HCT116 (cell line): ENCODE results near the gene LDLRAD4. TPM values are rescaled to one million over a fixed set of nuclear protein-coding genes. Genes with fewer than 3 reads are reported as not detected.

ENCODE experiments used
- ATAC-seq: fragments of 200-7000 bp; cut with Tn5 transposase; 2 replicates; pipeline ENCODE4 v1.9.1; 2020; ENCODE audit warnings: mild to moderate bottlenecking, moderate library complexity
- BruUV-seq: library from RNA; stranded (reverse); fragments of 400-500 nt; replicated peaks from 2 replicates; lab custom pipeline; 2021; lab: Mats Ljungman, UMichigan
- CTCF ChIA-PET: fragments of 300-600 bp; sonication (Branson Sonifier 250); formaldehyde crosslinking; loops from one replicate; lab custom pipeline; 2021; ENCODE audit warnings: antibody characterized with exemption; lab: Charles Lee
- POLR2A ChIA-PET: fragments of 300-600, 350-600 bp; sonication (Branson Sonifier 250); formaldehyde crosslinking; loops from one replicate; lab custom pipeline; 2021; ENCODE audit warnings: antibody characterized with exemption; lab: Charles Lee
- RAD21 ChIA-PET, 2 experiments: fragments of 300-600 bp; sonication (Branson Sonifier 250); formaldehyde crosslinking; loops; one replicate each; lab custom pipeline; 2023; ENCODE audit warnings: low total read pairs in 2 of 2; ENCODE audit not compliant: uncharacterized antibody in 2 of 2, unreplicated experiment in 2 of 2, low non-redundant PET in 1 of 2; lab: Charles Lee
- DNase-seq: peaks from one replicate; pipeline ENCODE4 v3.0.0-alpha.2; 2010; ENCODE audit warnings: low read depth, low spot score
- H2AFZ ChIP-seq: fragments of 200-600 bp; shearing (Covaris generic), sonication (generic); 2 replicates; pipeline ENCODE4 v1.6.1; 2017; ENCODE audit warnings: low read depth, mixed run types, mixed read lengths, antibody characterized with exemption, low read length; ENCODE audit not compliant: poor library complexity, severe bottlenecking
- H3K27ac ChIP-seq: 2 replicates; pipeline ENCODE4 v1.5.1; 2012; ENCODE audit warnings: low read depth, low read length
- H3K27me3 ChIP-seq: fragments of 200-600 bp; sonication (generic); 2 replicates; pipeline ENCODE4 v1.6.1; 2016; ENCODE audit warnings: mixed run types, low read length, mixed read lengths; ENCODE audit not compliant: insufficient read depth
- H3K36me3 ChIP-seq, 2 experiments: fragments of 200-500 bp in 1 of 2; fragments of 200-600 bp in 1 of 2; sonication (Bioruptor generic) in 1 of 2; sonication (generic) in 1 of 2; 2 replicates each; pipeline versions ENCODE4 v1.5.1 to v1.6.1; 2014 to 2016; ENCODE audit warnings: low read length in 2 of 2, inconsistent platforms in 1 of 2, mixed read lengths in 1 of 2, mixed run types in 1 of 2; ENCODE audit not compliant: insufficient read depth in 2 of 2, control insufficient read depth in 1 of 2
- H3K4me1 ChIP-seq, 2 experiments: fragments of 200-600 bp in 1 of 2; sonication (generic) in 1 of 2; 2 replicates each; pipeline versions ENCODE4 v1.5.1 to v1.6.1; 2012 to 2017; ENCODE audit warnings: low read length in 2 of 2, inconsistent platforms in 1 of 2, mild to moderate bottlenecking in 1 of 2, mixed read lengths in 1 of 2, mixed run types in 1 of 2, moderate library complexity in 1 of 2; ENCODE audit not compliant: insufficient read depth in 2 of 2, control insufficient read depth in 1 of 2
- H3K4me2 ChIP-seq: fragments of 200-600 bp; sonication (generic); 2 replicates; pipeline ENCODE4 v1.6.1; 2017; ENCODE audit warnings: mixed run types, low read length, mixed read lengths
- H3K4me3 ChIP-seq, 2 experiments: fragments of 200-600 bp in 1 of 2; sonication (generic) in 1 of 2; replicated peaks in 1 of 2; 2 replicates each; pipeline ENCODE4 v1.5.1; 2011 to 2016; ENCODE audit warnings: low read length in 2 of 2, control low read depth in 1 of 2, low read depth in 1 of 2, mild to moderate bottlenecking in 1 of 2, mixed read lengths in 1 of 2, mixed run types in 1 of 2
- H3K79me2 ChIP-seq: fragments of 200-600 bp; sonication (generic); 2 replicates; pipeline ENCODE4 v1.6.1; 2017; ENCODE audit warnings: mild to moderate bottlenecking, mixed run types, low read length, moderate library complexity, mixed read lengths; ENCODE audit not compliant: insufficient read depth
- H3K9ac ChIP-seq: fragments of 200-600 bp; sonication (generic); 2 replicates; pipeline ENCODE4 v1.6.1; 2016; ENCODE audit warnings: low read length, mixed read lengths
- H3K9me2 ChIP-seq: fragments of 200-600 bp; sonication (generic), shearing (Covaris generic); 2 replicates; pipeline ENCODE4 v1.6.1; 2017; ENCODE audit warnings: mixed run types, mild to moderate bottlenecking, moderate library complexity; ENCODE audit not compliant: insufficient read depth
- H3K9me3 ChIP-seq, 2 experiments: fragments of 200-500 bp in 1 of 2; fragments of 200-600 bp in 1 of 2; sonication (Bioruptor generic) in 1 of 2; sonication (generic) in 1 of 2; 2 replicates each; pipeline ENCODE4 v1.6.1; 2014 to 2017; ENCODE audit warnings: low read length in 2 of 2, mixed read lengths in 2 of 2, inconsistent platforms in 1 of 2, low read depth in 1 of 2, mild to moderate bottlenecking in 1 of 2, mixed run types in 1 of 2, moderate library complexity in 1 of 2; ENCODE audit not compliant: control insufficient read depth in 1 of 2, insufficient read depth in 1 of 2
- H4K20me1 ChIP-seq: fragments of 200-600 bp; sonication (generic), shearing (Covaris generic); 2 replicates; pipeline ENCODE4 v1.6.1; 2017; ENCODE audit warnings: mixed run types, mild to moderate bottlenecking, moderate library complexity; ENCODE audit not compliant: insufficient read depth
- CEBPB ChIP-seq: IDR thresholded peaks from 2 replicates; pipeline ENCODE4 v1.6.1; 2012; ENCODE audit warnings: low read depth
- ELF1 ChIP-seq: IDR thresholded peaks from 2 replicates; pipeline ENCODE4 v1.6.1; 2012; ENCODE audit warnings: low read depth, borderline replicate concordance
- EZH2 ChIP-seq: fragments of 200-600 bp; sonication (generic); IDR thresholded peaks from 2 replicates; pipeline ENCODE4 v1.6.1; 2017; ENCODE audit warnings: antibody characterized with exemption, mixed run types
- EZH2phosphoT487 ChIP-seq: fragments of 200-600 bp; IDR thresholded peaks from 2 replicates; pipeline ENCODE4 v1.6.1; 2018; ENCODE audit warnings: antibody characterized with exemption, borderline replicate concordance
- FOSL1 ChIP-seq: IDR thresholded peaks from 2 replicates; pipeline ENCODE4 v1.6.1; 2012; ENCODE audit warnings: low read depth
- POLR2A ChIP-seq: IDR thresholded peaks from 2 replicates; pipeline ENCODE4 v1.7.0; 2011; ENCODE audit warnings: borderline replicate concordance; ENCODE audit not compliant: insufficient read depth, insufficient read length; ENCODE audit errors: extremely low read depth
- POLR2AphosphoS5 ChIP-seq: IDR thresholded peaks from 2 replicates; pipeline ENCODE4 v1.6.1; 2011; ENCODE audit warnings: mild to moderate bottlenecking, low read depth, low read length, moderate library complexity
- RAD21 ChIP-seq: IDR thresholded peaks from 2 replicates; pipeline ENCODE4 v1.6.1; 2012; ENCODE audit warnings: low read depth, mild to moderate bottlenecking
- SRF ChIP-seq: IDR thresholded peaks from 2 replicates; pipeline ENCODE4 v1.6.1; 2012; ENCODE audit warnings: low read depth
- YY1 ChIP-seq: IDR thresholded peaks from 2 replicates; pipeline ENCODE4 v1.6.1; 2011; ENCODE audit warnings: low read length, low read depth, moderate library complexity, mild to moderate bottlenecking; ENCODE audit not compliant: insufficient replicate concordance; ENCODE audit errors: extremely low read depth
- ZFX ChIP-seq: fragments of 450-650 bp; IDR thresholded peaks from 2 replicates; pipeline ENCODE4 v1.6.1; 2017
- ZNF274 ChIP-seq: fragments of 200-500 bp; sonication (Bioruptor generic); IDR thresholded peaks from 2 replicates; pipeline ENCODE4 v1.6.1; 2014; ENCODE audit warnings: mild to moderate bottlenecking, low read depth, low read length, inconsistent platforms
- intact Hi-C: fragments of 100-400 bp; cut with micrococcal nuclease; formaldehyde crosslinking; loops from 2 replicates; pipeline ENCODE4 v1.10.0; 2022
- total RNA-seq: library from RNA; stranded (reverse); gene quantifications from one replicate; pipeline ENCODE4 v1.2.1, GENCODE V29; 2021; ENCODE audit not compliant: unreplicated experiment
- TF ChIP-seq, protein P1 (sequence below): IDR thresholded peaks from 2 replicates; pipeline ENCODE4 v1.6.1; 2011; ENCODE audit warnings: mild to moderate bottlenecking, low read length, moderate library complexity; ENCODE audit not compliant: insufficient replicate concordance; ENCODE audit errors: extremely low read depth
- TF ChIP-seq, protein P2 (sequence below): IDR thresholded peaks from 2 replicates; pipeline ENCODE4 v1.6.1; 2012
- TF ChIP-seq, protein P3 (sequence below): IDR thresholded peaks from 2 replicates; pipeline ENCODE4 v1.6.1; 2012; ENCODE audit warnings: low read depth

LDLRAD4 gene
- total RNA-seq, 1 experiment from 2014 or later = 1.2 TPM

DNA sequence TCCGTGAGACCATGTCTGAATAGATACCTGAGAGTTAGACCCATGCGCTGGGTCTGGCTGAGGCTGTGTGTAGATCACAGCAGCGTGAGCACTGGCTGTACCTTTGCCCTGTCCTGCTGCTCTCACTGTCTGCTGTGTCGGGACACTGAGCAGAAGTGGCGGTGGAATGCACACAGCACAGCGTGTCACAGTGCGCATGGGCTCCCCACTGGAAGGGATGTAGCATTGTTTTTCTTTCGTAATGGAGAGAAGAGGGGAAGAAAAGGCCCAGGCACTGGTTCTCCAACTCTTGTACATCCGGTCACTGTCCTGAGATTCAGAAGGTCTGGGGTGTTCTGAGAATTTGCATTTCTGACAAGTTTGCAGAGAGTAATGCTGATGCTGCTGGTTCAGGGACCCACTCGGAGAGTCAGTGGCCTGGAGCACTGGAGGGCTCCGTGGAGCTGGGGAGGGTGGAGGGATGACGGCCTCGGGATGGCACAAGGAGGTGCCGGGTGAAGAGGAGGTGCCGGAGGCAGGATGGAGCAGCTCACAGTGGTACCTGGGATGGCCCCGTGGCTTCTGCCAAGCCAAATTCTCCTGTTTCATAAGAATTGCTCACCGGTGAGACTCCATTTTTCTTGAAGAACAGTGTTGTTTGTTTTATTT, 252.8 kb downstream of the LDLRAD4 start:
- no peaks in the 10 kb centered on the region for H3K27me3 ChIP-seq
- DNase-seq (no peak), ATAC-seq (no peak)
- RAD21 ChIA-PET = no interaction called here
- CTCF ChIA-PET = no interaction called here
- POLR2A ChIA-PET = no interaction called here
- no TSS peak for BruUV-seq
- no peak for TF ChIP-seq EZH2phosphoT487
- no peak for TF ChIP-seq CEBPB
- TF ChIP-seq SRF = no peak
- TF ChIP-seq, protein P1, sequence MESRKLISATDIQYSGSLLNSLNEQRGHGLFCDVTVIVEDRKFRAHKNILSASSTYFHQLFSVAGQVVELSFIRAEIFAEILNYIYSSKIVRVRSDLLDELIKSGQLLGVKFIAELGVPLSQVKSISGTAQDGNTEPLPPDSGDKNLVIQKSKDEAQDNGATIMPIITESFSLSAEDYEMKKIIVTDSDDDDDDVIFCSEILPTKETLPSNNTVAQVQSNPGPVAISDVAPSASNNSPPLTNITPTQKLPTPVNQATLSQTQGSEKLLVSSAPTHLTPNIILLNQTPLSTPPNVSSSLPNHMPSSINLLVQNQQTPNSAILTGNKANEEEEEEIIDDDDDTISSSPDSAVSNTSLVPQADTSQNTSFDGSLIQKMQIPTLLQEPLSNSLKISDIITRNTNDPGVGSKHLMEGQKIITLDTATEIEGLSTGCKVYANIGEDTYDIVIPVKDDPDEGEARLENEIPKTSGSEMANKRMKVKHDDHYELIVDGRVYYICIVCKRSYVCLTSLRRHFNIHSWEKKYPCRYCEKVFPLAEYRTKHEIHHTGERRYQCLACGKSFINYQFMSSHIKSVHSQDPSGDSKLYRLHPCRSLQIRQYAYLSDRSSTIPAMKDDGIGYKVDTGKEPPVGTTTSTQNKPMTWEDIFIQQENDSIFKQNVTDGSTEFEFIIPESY = no peak
- TF ChIP-seq POLR2AphosphoS5 = no peak
- no peak for TF ChIP-seq FOSL1
- TF ChIP-seq, protein P2, sequence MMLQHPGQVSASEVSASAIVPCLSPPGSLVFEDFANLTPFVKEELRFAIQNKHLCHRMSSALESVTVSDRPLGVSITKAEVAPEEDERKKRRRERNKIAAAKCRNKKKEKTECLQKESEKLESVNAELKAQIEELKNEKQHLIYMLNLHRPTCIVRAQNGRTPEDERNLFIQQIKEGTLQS = no peak
- no peak for TF ChIP-seq ZNF274
- TF ChIP-seq, protein P3, sequence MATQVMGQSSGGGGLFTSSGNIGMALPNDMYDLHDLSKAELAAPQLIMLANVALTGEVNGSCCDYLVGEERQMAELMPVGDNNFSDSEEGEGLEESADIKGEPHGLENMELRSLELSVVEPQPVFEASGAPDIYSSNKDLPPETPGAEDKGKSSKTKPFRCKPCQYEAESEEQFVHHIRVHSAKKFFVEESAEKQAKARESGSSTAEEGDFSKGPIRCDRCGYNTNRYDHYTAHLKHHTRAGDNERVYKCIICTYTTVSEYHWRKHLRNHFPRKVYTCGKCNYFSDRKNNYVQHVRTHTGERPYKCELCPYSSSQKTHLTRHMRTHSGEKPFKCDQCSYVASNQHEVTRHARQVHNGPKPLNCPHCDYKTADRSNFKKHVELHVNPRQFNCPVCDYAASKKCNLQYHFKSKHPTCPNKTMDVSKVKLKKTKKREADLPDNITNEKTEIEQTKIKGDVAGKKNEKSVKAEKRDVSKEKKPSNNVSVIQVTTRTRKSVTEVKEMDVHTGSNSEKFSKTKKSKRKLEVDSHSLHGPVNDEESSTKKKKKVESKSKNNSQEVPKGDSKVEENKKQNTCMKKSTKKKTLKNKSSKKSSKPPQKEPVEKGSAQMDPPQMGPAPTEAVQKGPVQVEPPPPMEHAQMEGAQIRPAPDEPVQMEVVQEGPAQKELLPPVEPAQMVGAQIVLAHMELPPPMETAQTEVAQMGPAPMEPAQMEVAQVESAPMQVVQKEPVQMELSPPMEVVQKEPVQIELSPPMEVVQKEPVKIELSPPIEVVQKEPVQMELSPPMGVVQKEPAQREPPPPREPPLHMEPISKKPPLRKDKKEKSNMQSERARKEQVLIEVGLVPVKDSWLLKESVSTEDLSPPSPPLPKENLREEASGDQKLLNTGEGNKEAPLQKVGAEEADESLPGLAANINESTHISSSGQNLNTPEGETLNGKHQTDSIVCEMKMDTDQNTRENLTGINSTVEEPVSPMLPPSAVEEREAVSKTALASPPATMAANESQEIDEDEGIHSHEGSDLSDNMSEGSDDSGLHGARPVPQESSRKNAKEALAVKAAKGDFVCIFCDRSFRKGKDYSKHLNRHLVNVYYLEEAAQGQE = no peak
- TF ChIP-seq EZH2 = no peak
- no peak for TF ChIP-seq ELF1
- TF ChIP-seq YY1 = no peak
- no peak for TF ChIP-seq POLR2A
- no peak for TF ChIP-seq RAD21
- no peak for TF ChIP-seq ZFX
- no peak overlapping the region for H3K4me3 ChIP-seq
- intact Hi-C loops = no loop called here
- H3K4me1 ChIP-seq = no peaks in the 10 kb centered on the region
- H3K9me3 ChIP-seq = no peaks in the 10 kb centered on the region
- no peak overlapping the region for H3K27ac ChIP-seq
- no peak overlapping the region for H2AFZ ChIP-seq
- no peaks in the 10 kb centered on the region for H3K9me2 ChIP-seq
- no peaks in the 10 kb centered on the region for H3K79me2 ChIP-seq
- no peak overlapping the region for H3K4me2 ChIP-seq
- H3K36me3 ChIP-seq = no peaks in the 10 kb centered on the region
- H4K20me1 ChIP-seq = no peaks in the 10 kb centered on the region
- H3K9ac ChIP-seq = no peak overlapping the region
